ENCODE data around the gene BRD8. TPM values are rescaled to one million over a fixed set of nuclear protein-coding genes. Genes with fewer than 3 reads are reported as not detected.

Gene BRD8
- total and polyA plus RNA-seq, 9 of the 15 experiments (the other 6 are each of a cell fraction or from before 2014, with no cell fraction given), result 54.6 to 163 (median 87.0) TPM

- H3K9me1 ChIP-seq (ENCODE audit: control insufficient read depth, insufficient read depth, low read length), result no peaks in the 10 kb centered on the region
- ChIA-PET POLR2A (interaction anchor here (0.8 to 2.7 kb wide), 2 partner anchors 9 to 12 kb away, joined by 3 to 8 read pairs; partner anchors contain the start of genes BRD8 and KIF20A), CTCF (ENCODE audit: low intra/inter-chr PET ratio) (no interaction called here)
- in situ Hi-C loops (cut with MboI) (no loop called here), intact Hi-C loops (cut with micrococcal nuclease) (no loop called here)
- H3K27me3 ChIP-seq (ENCODE audit: control insufficient read depth in 2 of 2, insufficient read depth in 2 of 2, low read length in 2 of 2), result no peaks in the 10 kb centered on the region
- H2AFZ ChIP-seq (ENCODE audit: low read depth, low read length), result no peak overlapping the region
- H4K20me1 ChIP-seq (replicated peaks; ENCODE audit: control insufficient read depth, insufficient read depth, low read length), result no peaks in the 10 kb centered on the region
- H3K9me3 ChIP-seq (replicated peaks; ENCODE audit: control insufficient read depth, insufficient read depth, low read depth, low read length), result no peaks in the 10 kb centered on the region
- H3K9ac ChIP-seq (ENCODE audit: insufficient read depth in 1 of 2, low read depth in 2 of 2, low read length in 2 of 2), result no peak overlapping the region
- peaks cover 6% of the 10 kb centered on the region; the same call in 2 of the 3 replicates for H3K79me2 ChIP-seq (ENCODE audit: control insufficient read depth, insufficient read depth, low read length)
- no peak overlapping the region for H3K4me2 ChIP-seq (ENCODE audit: insufficient read depth, low read length)
- no peak overlapping the region for H3K27ac ChIP-seq (ENCODE audit: extremely low read depth, low read depth, low read length)
- FAIRE-seq (no peak), ATAC-seq (no peak), DNase-seq (ENCODE audit: extremely low read depth in 1 of 4, low spot score in 3 of 4) (no peak)
- no peaks in the 10 kb centered on the region for H3K4me1 ChIP-seq (replicated peaks in 1 of 2; ENCODE audit: control insufficient read depth in 2 of 2, insufficient read depth in 2 of 2, low read length in 2 of 2)
- H3K36me3 ChIP-seq (ENCODE audit: control insufficient read depth, insufficient read depth, low read length), result peaks cover 95% of the 10 kb centered on the region
- no TSS peak for BruUV-seq (replicated peaks)
- TF ChIP-seq MAFK (IDR thresholded peaks at IDR 0.05; ENCODE audit: low read length), result 0 out of 2 replicates have a peak, but pooled peaks have one; percentile 10
- no peak for TF ChIP-seq ZNF165 (CRISPR knock-in tag; IDR thresholded peaks at IDR 0.05; ENCODE audit: borderline replicate concordance)
- no peak overlapping the region for H3K4me3 ChIP-seq
These were observed 8.1 kb downstream of the BRD8 start for GRCh38 chr5:138170299-138170698.

DNA sequence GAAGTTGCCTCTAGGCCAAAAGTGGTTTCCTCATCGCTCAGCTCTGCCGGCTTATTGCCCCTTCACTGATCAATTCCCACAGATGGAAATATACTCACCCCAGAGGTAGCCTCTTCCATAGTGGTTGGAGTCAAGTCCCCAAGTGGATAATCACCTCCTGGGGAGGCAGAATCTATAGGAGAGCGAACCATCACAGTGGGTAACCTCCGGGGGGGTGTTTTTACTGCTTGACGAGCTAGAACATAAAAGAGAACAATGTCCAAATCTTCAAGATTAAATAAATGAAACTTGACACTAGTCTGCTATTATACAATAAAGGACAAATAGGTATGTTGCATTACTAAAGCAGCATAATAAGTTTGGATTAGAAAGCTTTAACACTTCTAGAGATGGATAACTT lies 9.3 kb downstream of the BRD8 start:
- H4K20me1 ChIP-seq (replicated peaks; ENCODE audit: control insufficient read depth, insufficient read depth, low read length), result no peaks in the 10 kb centered on the region
- no peaks in the 10 kb centered on the region for H3K9me1 ChIP-seq (ENCODE audit: control insufficient read depth, insufficient read depth, low read length)
- no peaks in the 10 kb centered on the region for H3K9me3 ChIP-seq (replicated peaks; ENCODE audit: control insufficient read depth, insufficient read depth, low read depth, low read length)
- no TSS peak for BruUV-seq (replicated peaks)
- intact Hi-C loops (cut with micrococcal nuclease), result no loop called here
- H3K79me2 ChIP-seq (ENCODE audit: control insufficient read depth, insufficient read depth, low read length), result peaks cover 4% of the 10 kb centered on the region; the same call in 2 of the 3 replicates
- CTCF ChIA-PET (ENCODE audit: low intra/inter-chr PET ratio), result no interaction called here
- DNase-seq (ENCODE audit: extremely low read depth in 1 of 4, low spot score in 3 of 4) (no peak), ATAC-seq (no peak), FAIRE-seq (no peak)
- H2AFZ ChIP-seq (ENCODE audit: low read depth, low read length), result no peak overlapping the region
- POLR2A ChIA-PET, result interaction anchor here (1.1 to 4.4 kb wide), 3 partner anchors 9 to 169 kb away, joined by 4 to 34 read pairs (median 8); partner anchors contain the start of genes BRD8, FAM53C and KIF20A
- H3K4me2 ChIP-seq (ENCODE audit: insufficient read depth, low read length), result no peak overlapping the region
- in situ Hi-C loops (cut with MboI), result no loop called here
- H3K27me3 ChIP-seq (ENCODE audit: control insufficient read depth in 2 of 2, insufficient read depth in 2 of 2, low read length in 2 of 2), result no peaks in the 10 kb centered on the region
- no peak overlapping the region for H3K4me3 ChIP-seq
- H3K27ac ChIP-seq (ENCODE audit: extremely low read depth, low read depth, low read length), result no peak overlapping the region
- H3K4me1 ChIP-seq (replicated peaks in 1 of 2; ENCODE audit: control insufficient read depth in 2 of 2, insufficient read depth in 2 of 2, low read length in 2 of 2), result no peaks in the 10 kb centered on the region
- H3K9ac ChIP-seq (ENCODE audit: insufficient read depth in 1 of 2, low read depth in 2 of 2, low read length in 2 of 2), result no peak overlapping the region
- peaks cover 96% of the 10 kb centered on the region for H3K36me3 ChIP-seq (ENCODE audit: control insufficient read depth, insufficient read depth, low read length)
- 75% methylated on average over 5 of the region's 5 CpGs for WGBS (ENCODE audit: insufficient coverage, low coverage, missing lambda C conversion rate)
- TF ChIP-seq, protein P1, sequence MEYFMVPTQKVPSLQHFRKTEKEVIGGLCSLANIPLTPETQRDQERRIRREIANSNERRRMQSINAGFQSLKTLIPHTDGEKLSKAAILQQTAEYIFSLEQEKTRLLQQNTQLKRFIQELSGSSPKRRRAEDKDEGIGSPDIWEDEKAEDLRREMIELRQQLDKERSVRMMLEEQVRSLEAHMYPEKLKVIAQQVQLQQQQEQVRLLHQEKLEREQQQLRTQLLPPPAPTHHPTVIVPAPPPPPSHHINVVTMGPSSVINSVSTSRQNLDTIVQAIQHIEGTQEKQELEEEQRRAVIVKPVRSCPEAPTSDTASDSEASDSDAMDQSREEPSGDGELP (CRISPR knock-in tag; IDR thresholded peaks at IDR 0.05; ENCODE audit: borderline replicate concordance), result no peak
- TF ChIP-seq SMARCE1 (IDR thresholded peaks at IDR 0.05) (no peak), CAMTA2 (CRISPR knock-in tag; conservative IDR thresholded peaks at IDR 0.05) (no peak)
- TF ChIP-seq, protein P2, sequence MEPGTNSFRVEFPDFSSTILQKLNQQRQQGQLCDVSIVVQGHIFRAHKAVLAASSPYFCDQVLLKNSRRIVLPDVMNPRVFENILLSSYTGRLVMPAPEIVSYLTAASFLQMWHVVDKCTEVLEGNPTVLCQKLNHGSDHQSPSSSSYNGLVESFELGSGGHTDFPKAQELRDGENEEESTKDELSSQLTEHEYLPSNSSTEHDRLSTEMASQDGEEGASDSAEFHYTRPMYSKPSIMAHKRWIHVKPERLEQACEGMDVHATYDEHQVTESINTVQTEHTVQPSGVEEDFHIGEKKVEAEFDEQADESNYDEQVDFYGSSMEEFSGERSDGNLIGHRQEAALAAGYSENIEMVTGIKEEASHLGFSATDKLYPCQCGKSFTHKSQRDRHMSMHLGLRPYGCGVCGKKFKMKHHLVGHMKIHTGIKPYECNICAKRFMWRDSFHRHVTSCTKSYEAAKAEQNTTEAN (CRISPR knock-in tag; IDR thresholded peaks at IDR 0.05), result no peak

Measured in K562 (cell line).